ENCODE results near the gene HDAC9. TPM values are rescaled to one million over a fixed set of nuclear protein-coding genes. Genes with fewer than 3 reads are reported as not detected.

The HDAC9 gene
- total RNA-seq, 3 donors from 2014 or later (not counting 1 experiment from before 2014, with no cell fraction given) = 19.1 to 41.1 (median 24.1) TPM

- no peaks in the 10 kb centered on the region for H3K27me3 Mint-ChIP-seq (ENCODE audit: low read depth in 2 of 2)
- no peak for TF ChIP-seq CTCF (IDR thresholded peaks at IDR 0.05)
- H3K9me3 ChIP-seq (ENCODE audit: control insufficient read depth, insufficient read depth, low read length) = no peaks in the 10 kb centered on the region
- DNase-seq (no peak), ATAC-seq (no peak)
- WGBS (ENCODE audit: insufficient coverage) = 98% methylated on average over 3 of the region's 3 CpGs
- no peaks in the 10 kb centered on the region for H3K4me1 ChIP-seq (ENCODE audit: control insufficient read depth, insufficient read depth, low read length)
- H3K27me3 ChIP-seq (ENCODE audit: control insufficient read depth, insufficient read depth, low read length) = no peaks in the 10 kb centered on the region
- H3K36me3 Mint-ChIP-seq = no peaks in the 10 kb centered on the region
- peaks cover 0 to 3% of the 10 kb centered on the region in 2 donors for H3K9me3 Mint-ChIP-seq
- H3K27ac Mint-ChIP-seq = no peak overlapping the region
- no peaks in the 10 kb centered on the region for H3K36me3 ChIP-seq (ENCODE audit: control insufficient read depth, insufficient read depth, low read length)
- no peak overlapping the region for H3K4me3 Mint-ChIP-seq
- no peak overlapping the region for H3K4me3 ChIP-seq (ENCODE audit: low read length)
- intact Hi-C loops (cut with micrococcal nuclease) = no loop called here
- H3K27ac ChIP-seq (ENCODE audit: low read length) = no peak overlapping the region
- no peaks in the 10 kb centered on the region for H3K4me1 Mint-ChIP-seq
Measured at GRCh38 chr7:18995270-18995671, 499.7 kb downstream of the HDAC9 start.

GRCh38 chr7:18995811-18996426 is 500.4 kb downstream of the HDAC9 start:
- Histone ChIP-seq H3K4me1 (ENCODE audit: control insufficient read depth, insufficient read depth, low read length) (no peaks in the 10 kb centered on the region), H3K36me3 (ENCODE audit: control insufficient read depth, insufficient read depth, low read length) (no peaks in the 10 kb centered on the region), H3K27me3 (ENCODE audit: control insufficient read depth, insufficient read depth, low read length) (no peaks in the 10 kb centered on the region), H3K9me3 (ENCODE audit: control insufficient read depth, insufficient read depth, low read length) (no peaks in the 10 kb centered on the region), H3K27ac (ENCODE audit: low read length) (no peak overlapping the region), H3K4me3 (ENCODE audit: low read length) (no peak overlapping the region)
- Mint-ChIP-seq H3K9me3 (peaks cover 0 to 3% of the 10 kb centered on the region in 2 donors), H3K36me3 (no peaks in the 10 kb centered on the region), H3K4me3 (no peak overlapping the region), H3K4me1 (no peaks in the 10 kb centered on the region), H3K27ac (no peak overlapping the region), H3K27me3 (ENCODE audit: low read depth in 2 of 2) (no peaks in the 10 kb centered on the region)
- ATAC-seq (no peak), DNase-seq (no peak)
- TF ChIP-seq CTCF (IDR thresholded peaks at IDR 0.05) = no peak
- intact Hi-C loops (cut with micrococcal nuclease) = no loop called here
- WGBS (ENCODE audit: insufficient coverage) = 94% methylated on average over 4 of the region's 5 CpGs

- Mint-ChIP-seq H3K9me3 (peaks cover 0 to 3% of the 10 kb centered on the region in 2 donors), H3K36me3 (no peaks in the 10 kb centered on the region), H3K4me1 (no peaks in the 10 kb centered on the region), H3K4me3 (no peak overlapping the region), H3K27ac (no peak overlapping the region), H3K27me3 (ENCODE audit: low read depth in 2 of 2) (no peaks in the 10 kb centered on the region)
- TF ChIP-seq CTCF (IDR thresholded peaks at IDR 0.05) = no peak
- Histone ChIP-seq H3K4me3 (ENCODE audit: low read length) (no peak overlapping the region), H3K36me3 (ENCODE audit: control insufficient read depth, insufficient read depth, low read length) (no peaks in the 10 kb centered on the region), H3K27ac (ENCODE audit: low read length) (no peak overlapping the region), H3K9me3 (ENCODE audit: control insufficient read depth, insufficient read depth, low read length) (no peaks in the 10 kb centered on the region), H3K4me1 (ENCODE audit: control insufficient read depth, insufficient read depth, low read length) (no peaks in the 10 kb centered on the region), H3K27me3 (ENCODE audit: control insufficient read depth, insufficient read depth, low read length) (no peaks in the 10 kb centered on the region)
- DNase-seq = no peak
- 100% methylated on average over 1 of the region's 2 CpGs for WGBS (ENCODE audit: insufficient coverage)
- no peak for ATAC-seq
- intact Hi-C loops (cut with micrococcal nuclease) = no loop called here
Measured at GRCh38 chr7:18996583-18996982, 501.0 kb downstream of the HDAC9 start.

All from natural killer cell (primary cell).